ENCODE measurements around the gene CUX1. TPM values are rescaled to one million over a fixed set of nuclear protein-coding genes. Genes with fewer than 3 reads are reported as not detected.

CUX1 gene
- total RNA-seq, 1 experiment from 2014 or later: 53.5 TPM

DNA sequence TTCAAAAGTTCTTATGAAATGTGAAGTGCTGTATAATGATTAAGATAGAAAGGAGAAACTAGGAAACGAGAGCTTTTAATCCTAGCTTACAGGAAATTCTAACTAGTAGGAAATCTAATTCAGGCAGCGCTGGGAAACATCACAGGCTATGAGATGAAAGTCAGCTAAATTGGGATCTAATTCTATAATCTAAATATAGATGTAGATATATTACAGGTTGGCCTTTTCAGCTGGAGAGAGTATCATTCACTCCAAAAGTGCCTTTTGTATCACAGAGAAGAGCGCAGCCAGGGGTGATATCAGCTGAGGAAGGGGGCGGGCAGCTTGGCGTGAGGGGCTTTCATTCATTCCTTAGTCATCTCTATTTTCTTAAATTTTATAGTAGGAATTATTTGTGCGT is 157.0 kb downstream of the CUX1 start:
- no peaks in the 10 kb centered on the region for H3K27me3 ChIP-seq (ENCODE audit: insufficient read depth, low read length)
- no peaks in the 10 kb centered on the region for H3K9me3 Mint-ChIP-seq
- no peaks in the 10 kb centered on the region for H3K79me1 ChIP-seq (ENCODE audit: insufficient read depth, low read depth, low read length, poor library complexity, severe bottlenecking)
- TF ChIP-seq, protein P1, sequence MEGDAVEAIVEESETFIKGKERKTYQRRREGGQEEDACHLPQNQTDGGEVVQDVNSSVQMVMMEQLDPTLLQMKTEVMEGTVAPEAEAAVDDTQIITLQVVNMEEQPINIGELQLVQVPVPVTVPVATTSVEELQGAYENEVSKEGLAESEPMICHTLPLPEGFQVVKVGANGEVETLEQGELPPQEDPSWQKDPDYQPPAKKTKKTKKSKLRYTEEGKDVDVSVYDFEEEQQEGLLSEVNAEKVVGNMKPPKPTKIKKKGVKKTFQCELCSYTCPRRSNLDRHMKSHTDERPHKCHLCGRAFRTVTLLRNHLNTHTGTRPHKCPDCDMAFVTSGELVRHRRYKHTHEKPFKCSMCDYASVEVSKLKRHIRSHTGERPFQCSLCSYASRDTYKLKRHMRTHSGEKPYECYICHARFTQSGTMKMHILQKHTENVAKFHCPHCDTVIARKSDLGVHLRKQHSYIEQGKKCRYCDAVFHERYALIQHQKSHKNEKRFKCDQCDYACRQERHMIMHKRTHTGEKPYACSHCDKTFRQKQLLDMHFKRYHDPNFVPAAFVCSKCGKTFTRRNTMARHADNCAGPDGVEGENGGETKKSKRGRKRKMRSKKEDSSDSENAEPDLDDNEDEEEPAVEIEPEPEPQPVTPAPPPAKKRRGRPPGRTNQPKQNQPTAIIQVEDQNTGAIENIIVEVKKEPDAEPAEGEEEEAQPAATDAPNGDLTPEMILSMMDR (conservative IDR thresholded peaks at IDR 0.05): no peak
- H4K91ac ChIP-seq (ENCODE audit: insufficient read length, low read depth, low read length): no peak overlapping the region
- no peaks in the 10 kb centered on the region for H3K9me3 ChIP-seq (ENCODE audit: control insufficient read depth, low read depth, low read length)
- no peak overlapping the region for H4K8ac ChIP-seq (replicated peaks; ENCODE audit: insufficient read length, low read depth, low read length)
- H3K4me2 ChIP-seq (ENCODE audit: insufficient read depth, insufficient read length, low read length): no peak overlapping the region
- no peak overlapping the region for H3K27ac ChIP-seq (ENCODE audit: insufficient read length, low read depth, low read length)
- H3K27me3 Mint-ChIP-seq (ENCODE audit: low read depth): no peaks in the 10 kb centered on the region
- peaks cover 0 to 16% (median 3%) of the 10 kb centered on the region in 3 experiments; a peak in 5 of 7 replicates for H3K36me3 Mint-ChIP-seq (ENCODE audit: insufficient read depth in 1 of 3, low read depth in 3 of 3)
- no peak overlapping the region for H2AFZ ChIP-seq (ENCODE audit: low read length)
- no peak overlapping the region for H3K9ac ChIP-seq (ENCODE audit: extremely low read depth, insufficient read length, low read length)
- H3K4ac ChIP-seq (ENCODE audit: low read depth, low read length): no peak overlapping the region
- no peak overlapping the region for H2BK120ac ChIP-seq (ENCODE audit: low read depth, low read length, poor library complexity, severe bottlenecking)
- no peaks in the 10 kb centered on the region for H3K79me2 ChIP-seq (ENCODE audit: insufficient read depth, low read length)
- H3K56ac ChIP-seq (ENCODE audit: insufficient read length, low read depth, low read length): no peak overlapping the region
- no peak overlapping the region for H2AK5ac ChIP-seq (ENCODE audit: insufficient read length, low read length)
- no peak overlapping the region for H3K27ac Mint-ChIP-seq
- no peak overlapping the region for H3T11ph ChIP-seq (ENCODE audit: low read length)
- no peak overlapping the region for H2BK20ac ChIP-seq (ENCODE audit: low read depth, low read length, poor library complexity, severe bottlenecking)
- H4K20me1 ChIP-seq (ENCODE audit: control insufficient read depth, insufficient read depth, insufficient read length): no peaks in the 10 kb centered on the region
- peaks cover 19 to 25% of the 10 kb centered on the region in 2 experiments for H3K4me1 Mint-ChIP-seq
- no CpG with 5 or more reads among the region's 6 CpGs for WGBS (ENCODE audit: extremely low coverage, insufficient read length, low lambda C conversion rate)
- DNase-seq: no peak
- no peak overlapping the region for H2BK15ac ChIP-seq (ENCODE audit: low read depth, low read length)
- no peak overlapping the region for H3K14ac ChIP-seq (ENCODE audit: insufficient read depth, low read length)
- H2BK5ac ChIP-seq (ENCODE audit: insufficient read length, low read length): no peak overlapping the region
- H3K4me3 Mint-ChIP-seq: no peak overlapping the region
- no peaks in the 10 kb centered on the region for H3K23me2 ChIP-seq (ENCODE audit: insufficient read length, low read depth, low read length, poor library complexity, severe bottlenecking)
- no peak overlapping the region for H2BK12ac ChIP-seq (ENCODE audit: insufficient read length, low read depth, low read length)
- no peak overlapping the region for H3K18ac ChIP-seq (ENCODE audit: insufficient read length, low read depth, low read length)
- H3K23ac ChIP-seq (ENCODE audit: insufficient read length, low read depth, low read length): no peak overlapping the region
- H4K5ac ChIP-seq (ENCODE audit: insufficient read length, low read depth, low read length): no peak overlapping the region
- H3K4me1 ChIP-seq (ENCODE audit: insufficient read depth, low read length): no peaks in the 10 kb centered on the region; the same call in 1 of the 2 replicates

Data from H9 (cell line).